Activated naive CD8-positive, alpha-beta T cell treated with anti-CD3 and anti-CD28 coated beads, Interleukin-2, amount 10 ng/mL, durations not matched to agents 7 days and 5 days (primary cell): ENCODE data around the gene TBX20. TPM values are rescaled to one million over a fixed set of nuclear protein-coding genes. Genes with fewer than 3 reads are reported as not detected.
"Not testable (repeated sequence)": the region's sequence is repeated elsewhere in the genome, so short reads cannot be mapped to it uniquely, and the experiment has no call there.

ENCODE experiments used
- ATAC-seq: fragments of 150-1000 bp; cut with Tn5 transposase; one replicate; pipeline ENCODE4 v1.10.0; 2021; ENCODE audit warnings: low read depth, moderate library complexity
- POLR2A ChIA-PET: fragments of 350-600 bp; sonication (Branson Sonifier 250); formaldehyde crosslinking; loops from one replicate; lab custom pipeline; 2021; ENCODE audit warnings: antibody characterized with exemption; lab: Charles Lee
- DNase-seq: peaks from one replicate; pipeline ENCODE4 v3.0.0; 2021
- H3K27ac Mint-ChIP-seq: one replicate; pipeline ENCODE4 v1.8.0; 2022; ENCODE audit warnings: mild to moderate bottlenecking, mixed read lengths
- H3K27me3 Mint-ChIP-seq: one replicate; pipeline ENCODE4 v1.8.0; 2022; ENCODE audit warnings: mild to moderate bottlenecking, moderate library complexity, mixed read lengths
- H3K36me3 Mint-ChIP-seq: one replicate; pipeline ENCODE4 v1.8.0; 2021; ENCODE audit warnings: mild to moderate bottlenecking, mixed read lengths
- H3K4me1 Mint-ChIP-seq: one replicate; pipeline ENCODE4 v1.8.0; 2021; ENCODE audit warnings: mixed read lengths
- H3K4me3 Mint-ChIP-seq: one replicate; pipeline ENCODE4 v1.8.0; 2022; ENCODE audit warnings: mild to moderate bottlenecking, moderate library complexity, mixed read lengths
- H3K9me3 Mint-ChIP-seq: one replicate; pipeline ENCODE4 v1.8.0; 2021; ENCODE audit warnings: mixed read lengths
- total RNA-seq, 2 experiments: library from RNA; stranded (reverse); gene quantifications; one replicate each; pipeline ENCODE4 v1.2.3, GENCODE V29; 2021

TBX20 gene
- total RNA-seq, 2 experiments from 2014 or later, result 0.34 TPM; not detected in 1

GRCh38 chr7:35185908-35186731 lies 67.8 kb downstream of the TBX20 start:
- H3K4me1 Mint-ChIP-seq, result peaks cover 5% of the 10 kb centered on the region
- H3K4me3 Mint-ChIP-seq, result peak overlapping the region; percentile 77
- POLR2A ChIA-PET, result no interaction called here
- H3K27ac Mint-ChIP-seq, result no peak overlapping the region
- DNase-seq (peak; percentile 38), ATAC-seq (peak; percentile 42)
- H3K9me3 Mint-ChIP-seq, result no peaks in the 10 kb centered on the region
- H3K27me3 Mint-ChIP-seq, result peaks cover 39% of the 10 kb centered on the region
- no peaks in the 10 kb centered on the region for H3K36me3 Mint-ChIP-seq

GRCh38 chr7:35185578-35185907 lies 68.4 kb downstream of the TBX20 start:
- H3K36me3 Mint-ChIP-seq, POLR2A ChIA-PET, H3K4me1 Mint-ChIP-seq, H3K9me3 Mint-ChIP-seq, H3K4me3 Mint-ChIP-seq, ATAC-seq, H3K27ac Mint-ChIP-seq: not testable (repeated sequence)
- peaks cover 39% of the 10 kb centered on the region for H3K27me3 Mint-ChIP-seq
- peak; percentile 25 for DNase-seq

GRCh38 chr7:35184961-35185360 lies 68.9 kb downstream of the TBX20 start:
- peaks cover 39% of the 10 kb centered on the region for H3K27me3 Mint-ChIP-seq
- H3K27ac Mint-ChIP-seq, H3K4me1 Mint-ChIP-seq, POLR2A ChIA-PET, DNase-seq, H3K4me3 Mint-ChIP-seq, H3K36me3 Mint-ChIP-seq, H3K9me3 Mint-ChIP-seq, ATAC-seq: not testable (repeated sequence)

- POLR2A ChIA-PET, H3K27ac Mint-ChIP-seq, ATAC-seq, H3K4me1 Mint-ChIP-seq, DNase-seq, H3K4me3 Mint-ChIP-seq, H3K36me3 Mint-ChIP-seq, H3K9me3 Mint-ChIP-seq: not testable (repeated sequence)
- H3K27me3 Mint-ChIP-seq, result peaks cover 38% of the 10 kb centered on the region
These were observed 69.9 kb downstream of the TBX20 start for GRCh38 chr7:35183873-35184503.

GRCh38 chr7:35180665-35181064 lies 73.2 kb downstream of the TBX20 start:
- H3K27me3 Mint-ChIP-seq, result peaks cover 20% of the 10 kb centered on the region
- DNase-seq, POLR2A ChIA-PET, H3K4me1 Mint-ChIP-seq, H3K9me3 Mint-ChIP-seq, ATAC-seq, H3K27ac Mint-ChIP-seq, H3K36me3 Mint-ChIP-seq, H3K4me3 Mint-ChIP-seq: not testable (repeated sequence)

GRCh38 chr7:35173176-35173575 lies 80.7 kb downstream of the TBX20 start:
- H3K4me3 Mint-ChIP-seq, DNase-seq, H3K36me3 Mint-ChIP-seq, H3K4me1 Mint-ChIP-seq, H3K27ac Mint-ChIP-seq, H3K27me3 Mint-ChIP-seq, ATAC-seq, POLR2A ChIA-PET, H3K9me3 Mint-ChIP-seq: not testable (repeated sequence)

- H3K4me3 Mint-ChIP-seq, H3K9me3 Mint-ChIP-seq, DNase-seq, ATAC-seq, POLR2A ChIA-PET, H3K4me1 Mint-ChIP-seq, H3K36me3 Mint-ChIP-seq, H3K27ac Mint-ChIP-seq, H3K27me3 Mint-ChIP-seq: not testable (repeated sequence)
These were observed 81.8 kb downstream of the TBX20 start for GRCh38 chr7:35172131-35172530.

GRCh38 chr7:35167658-35168057 lies 86.2 kb downstream of the TBX20 start:
- H3K4me1 Mint-ChIP-seq, H3K27me3 Mint-ChIP-seq, DNase-seq, H3K4me3 Mint-ChIP-seq, POLR2A ChIA-PET, ATAC-seq, H3K27ac Mint-ChIP-seq, H3K36me3 Mint-ChIP-seq, H3K9me3 Mint-ChIP-seq: not testable (repeated sequence)

- H3K4me1 Mint-ChIP-seq, H3K27me3 Mint-ChIP-seq, H3K27ac Mint-ChIP-seq, H3K4me3 Mint-ChIP-seq, H3K36me3 Mint-ChIP-seq, DNase-seq, ATAC-seq, POLR2A ChIA-PET, H3K9me3 Mint-ChIP-seq: not testable (repeated sequence)
These were observed 86.7 kb downstream of the TBX20 start for GRCh38 chr7:35167158-35167557.

- DNase-seq, H3K27me3 Mint-ChIP-seq, H3K27ac Mint-ChIP-seq, H3K4me3 Mint-ChIP-seq, ATAC-seq, POLR2A ChIA-PET, H3K9me3 Mint-ChIP-seq, H3K4me1 Mint-ChIP-seq, H3K36me3 Mint-ChIP-seq: not testable (repeated sequence)
These were observed 92.7 kb downstream of the TBX20 start for GRCh38 chr7:35161059-35161740.

Other genes with a start within 250 kb of the TBX20 start
- 10 to 100 TPM; 11.1 to 14.0 TPM for gene DPY19L1, start 216.6 kb downstream of the TBX20 start, total RNA-seq